Subcutaneous abdominal adipose tissue (tissue), 5 donors: ENCODE results near the gene TNFSF15.

Experiments
- H3K27ac ChIP-seq: one replicate; pipeline ENCODE4 v1.7.0; 2013; ENCODE audit warnings: low read depth, mild to moderate bottlenecking, inconsistent platforms, low read length, moderate library complexity
- H3K27me3 ChIP-seq, 5 donors: one replicate each; pipeline ENCODE4 v1.7.0; 2013; ENCODE audit warnings: low read length in 5 of 5, inconsistent platforms in 1 of 5; ENCODE audit not compliant: control insufficient read depth in 5 of 5, insufficient read depth in 4 of 5
- H3K36me3 ChIP-seq, 5 donors: one replicate each; pipeline ENCODE4 v1.7.0; 2013; ENCODE audit warnings: low read length in 5 of 5; ENCODE audit not compliant: control insufficient read depth in 5 of 5, insufficient read depth in 5 of 5
- H3K4me1 ChIP-seq, 5 donors: one replicate each; pipeline ENCODE4 v1.7.0; 2013; ENCODE audit warnings: low read length in 5 of 5, mild to moderate bottlenecking in 3 of 5, moderate library complexity in 1 of 5; ENCODE audit not compliant: control insufficient read depth in 5 of 5, insufficient read depth in 5 of 5
- H3K4me3 ChIP-seq, 5 donors: one replicate each; pipeline ENCODE4 v1.7.0; 2013; ENCODE audit warnings: low read length in 5 of 5, low read depth in 1 of 5
- H3K9ac ChIP-seq, 5 donors: one replicate each; pipeline ENCODE4 v1.7.0; 2013; ENCODE audit warnings: low read length in 5 of 5, mild to moderate bottlenecking in 4 of 5, moderate library complexity in 3 of 5
- H3K9me3 ChIP-seq, 5 donors: one replicate each; pipeline ENCODE4 v1.7.0; 2013; ENCODE audit warnings: low read length in 5 of 5; ENCODE audit not compliant: control insufficient read depth in 5 of 5
- donor health status: healthy.
- donor health status: healthy.
- donor health status: healthy.
- donor health status: healthy.
- donor health status: healthy.

The TNFSF15 gene

DNA sequence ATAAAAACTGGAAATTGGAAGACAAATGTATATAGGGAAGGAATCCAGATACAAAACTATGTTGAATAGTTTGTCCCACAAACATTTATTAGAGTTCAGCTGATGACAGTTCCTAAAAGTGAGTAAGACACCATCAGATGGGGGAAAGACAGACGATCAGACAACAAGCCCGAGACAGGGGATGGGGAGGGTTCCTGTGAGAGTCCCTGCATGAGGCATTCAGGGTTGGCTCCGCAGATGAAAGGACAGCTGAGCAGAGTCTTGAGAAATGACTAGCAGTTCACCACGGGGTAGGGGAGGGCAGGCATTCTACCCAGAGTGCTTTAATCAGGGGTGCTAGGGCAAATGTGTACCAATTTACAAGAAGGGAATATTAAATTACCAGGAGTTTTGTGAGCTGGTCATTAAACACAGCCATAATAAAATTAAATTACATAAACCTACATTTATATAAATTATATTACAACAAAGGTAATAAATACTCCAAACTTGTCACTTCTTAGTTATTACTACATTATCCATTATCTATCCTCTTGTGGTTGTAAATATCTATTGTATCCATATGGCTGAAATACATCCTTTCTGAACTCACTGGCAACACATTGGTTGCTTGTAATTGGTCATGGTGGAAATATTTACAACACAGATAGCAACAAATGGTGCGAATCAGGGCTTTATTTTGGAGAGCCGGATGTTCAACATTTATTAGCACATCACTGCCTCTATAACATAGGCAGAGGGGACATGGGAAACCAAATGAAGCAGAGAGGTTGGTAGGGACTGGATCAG, 27.8 kb downstream of the TNFSF15 start:
- H3K4me1 ChIP-seq = peaks cover 0 to 5% (median 0%) of the 10 kb centered on the region in 5 donors
- H3K9ac ChIP-seq = no peak overlapping the region
- H3K9me3 ChIP-seq = no peaks in the 10 kb centered on the region
- no peak overlapping the region for H3K4me3 ChIP-seq
- H3K27me3 ChIP-seq = no peaks in the 10 kb centered on the region
- H3K36me3 ChIP-seq = no peaks in the 10 kb centered on the region
- no peak overlapping the region for H3K27ac ChIP-seq

DNA sequence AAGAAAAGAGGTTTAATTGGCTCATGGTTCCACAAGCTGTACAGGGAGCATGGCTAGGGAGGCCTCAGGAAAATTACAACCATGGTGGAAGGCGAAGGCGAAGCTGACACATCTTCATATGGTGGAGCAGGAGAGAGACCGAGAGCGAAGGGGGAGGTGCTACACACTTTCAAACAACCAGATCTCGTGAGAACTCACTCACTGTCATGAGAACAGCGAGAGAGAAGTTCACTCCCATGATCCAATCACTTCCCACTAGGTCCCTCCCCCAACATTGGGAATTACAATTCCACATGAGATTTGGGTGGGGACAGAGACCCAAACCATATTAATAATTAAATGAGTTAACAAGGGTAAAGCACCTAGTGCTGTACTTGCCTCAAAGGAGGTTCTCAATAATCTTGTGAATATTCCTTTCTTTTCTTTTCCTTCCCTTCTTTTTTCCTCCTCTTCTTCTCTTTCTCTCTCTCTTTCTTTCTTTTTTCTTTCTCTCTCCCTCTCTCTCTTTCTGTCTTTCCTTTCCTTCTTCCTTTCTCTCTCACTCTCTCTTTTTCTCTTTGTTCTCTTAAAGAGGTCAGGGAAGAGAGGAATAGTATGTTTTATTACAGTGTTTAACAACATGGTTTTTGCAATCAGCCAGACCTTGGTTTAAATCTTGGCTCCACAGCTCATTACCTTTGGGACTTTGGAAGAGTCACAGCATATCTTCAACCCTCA, 29.0 kb downstream of the TNFSF15 start:
- no peaks in the 10 kb centered on the region for H3K9me3 ChIP-seq
- H3K36me3 ChIP-seq = no peaks in the 10 kb centered on the region
- H3K4me1 ChIP-seq = peaks cover 0 to 5% (median 0%) of the 10 kb centered on the region in 5 donors
- H3K27ac ChIP-seq = no peak overlapping the region
- H3K9ac ChIP-seq = no peak overlapping the region
- H3K27me3 ChIP-seq = no peaks in the 10 kb centered on the region
- H3K4me3 ChIP-seq = no peak overlapping the region

DNA sequence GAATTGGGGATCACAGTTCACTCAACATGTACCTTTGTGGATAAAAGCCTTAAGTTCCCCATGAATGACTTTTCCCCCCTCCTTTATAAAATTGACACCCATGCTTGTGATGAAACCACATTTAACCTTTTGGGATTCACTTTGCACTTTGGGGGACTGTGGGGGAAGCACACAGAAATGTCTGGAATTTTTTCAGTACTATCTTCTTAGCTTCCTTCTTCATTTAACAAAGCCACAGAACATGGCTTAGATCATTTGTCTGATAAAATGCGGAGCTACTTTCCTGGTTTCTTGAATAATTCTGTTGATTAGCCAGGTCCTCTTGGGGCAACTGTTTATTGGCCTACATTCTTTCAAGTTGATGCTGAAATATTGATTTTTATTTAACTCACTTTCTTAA, 29.9 kb downstream of the TNFSF15 start:
- H3K9me3 ChIP-seq = no peaks in the 10 kb centered on the region
- no peak overlapping the region for H3K4me3 ChIP-seq
- H3K9ac ChIP-seq = no peak overlapping the region
- H3K27me3 ChIP-seq = no peaks in the 10 kb centered on the region
- H3K4me1 ChIP-seq = peaks cover 0 to 5% (median 0%) of the 10 kb centered on the region in 5 donors
- H3K27ac ChIP-seq = no peak overlapping the region
- H3K36me3 ChIP-seq = no peaks in the 10 kb centered on the region

DNA sequence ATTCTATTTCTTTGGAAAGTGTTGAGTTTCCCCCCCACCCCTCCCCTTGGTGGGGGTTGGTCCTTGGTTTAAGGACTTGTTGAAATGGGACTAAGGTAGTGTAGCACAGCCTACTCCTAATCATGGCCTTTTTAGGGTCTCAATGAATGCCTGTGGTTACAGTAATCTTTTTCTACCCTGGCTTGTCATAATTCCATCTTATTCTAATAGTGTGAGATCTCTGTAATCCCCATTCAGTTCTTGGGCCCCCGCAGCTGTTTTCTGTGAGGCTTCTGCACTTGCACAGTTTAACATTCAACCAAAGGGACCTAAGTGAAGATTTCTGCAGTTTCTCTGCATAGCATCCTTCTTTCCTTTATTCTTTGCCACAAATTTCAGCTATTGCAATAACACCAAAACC, 30.7 kb downstream of the TNFSF15 start:
- Histone ChIP-seq H3K4me1 (peaks cover 0 to 5% (median 0%) of the 10 kb centered on the region in 5 donors), H3K9ac (no peak overlapping the region), H3K36me3 (no peaks in the 10 kb centered on the region), H3K9me3 (no peaks in the 10 kb centered on the region), H3K27me3 (no peaks in the 10 kb centered on the region), H3K4me3 (no peak overlapping the region), H3K27ac (no peak overlapping the region)

DNA sequence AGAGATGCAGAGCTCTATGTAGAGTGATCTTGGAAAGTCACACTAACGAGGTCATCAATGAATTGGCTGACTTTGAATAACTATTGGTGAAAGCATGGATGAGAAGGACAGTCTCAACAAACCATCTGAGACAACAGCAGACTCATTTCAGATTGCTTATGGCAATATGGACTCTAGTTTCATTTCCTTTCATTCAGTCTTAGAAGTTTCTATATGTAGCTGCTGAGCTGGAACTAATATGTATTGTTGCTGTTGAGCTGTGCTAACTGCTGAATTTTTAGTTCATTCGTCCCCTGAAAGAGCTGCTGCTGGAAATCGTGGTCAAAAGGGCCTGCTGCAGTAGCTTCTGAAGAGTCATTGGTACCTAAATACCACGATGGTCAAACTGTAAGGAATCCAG, 31.3 kb downstream of the TNFSF15 start:
- H3K9ac ChIP-seq = no peak overlapping the region
- H3K27ac ChIP-seq = no peak overlapping the region
- H3K9me3 ChIP-seq = no peaks in the 10 kb centered on the region
- peaks cover 0 to 4% (median 0%) of the 10 kb centered on the region in 5 donors for H3K4me1 ChIP-seq
- H3K27me3 ChIP-seq = no peaks in the 10 kb centered on the region
- no peaks in the 10 kb centered on the region for H3K36me3 ChIP-seq
- no peak overlapping the region for H3K4me3 ChIP-seq

DNA sequence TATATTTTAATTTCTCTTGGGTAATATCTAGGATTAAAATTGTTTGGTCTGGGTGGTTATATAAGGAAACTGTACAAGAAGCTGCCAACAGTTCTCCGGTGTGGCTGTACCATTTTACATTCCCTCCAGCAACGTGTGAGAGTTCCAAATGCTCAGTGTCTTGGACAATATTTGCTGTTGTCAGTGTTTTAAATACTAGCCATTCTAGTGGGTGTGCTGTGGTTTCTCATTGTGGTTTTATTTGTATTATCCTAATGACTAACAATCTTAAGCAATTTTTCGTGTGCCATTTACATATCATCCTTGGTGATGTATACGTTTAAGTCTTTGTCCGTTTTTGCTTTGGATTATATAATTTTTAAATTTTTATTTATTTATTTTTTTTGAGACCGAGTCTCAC, 34.0 kb downstream of the TNFSF15 start:
- H3K4me3 ChIP-seq = no peak overlapping the region
- H3K36me3 ChIP-seq = no peaks in the 10 kb centered on the region
- no peak overlapping the region for H3K27ac ChIP-seq
- no peaks in the 10 kb centered on the region for H3K27me3 ChIP-seq
- H3K9me3 ChIP-seq = no peaks in the 10 kb centered on the region
- no peak overlapping the region for H3K9ac ChIP-seq
- H3K4me1 ChIP-seq = no peaks in the 10 kb centered on the region

DNA sequence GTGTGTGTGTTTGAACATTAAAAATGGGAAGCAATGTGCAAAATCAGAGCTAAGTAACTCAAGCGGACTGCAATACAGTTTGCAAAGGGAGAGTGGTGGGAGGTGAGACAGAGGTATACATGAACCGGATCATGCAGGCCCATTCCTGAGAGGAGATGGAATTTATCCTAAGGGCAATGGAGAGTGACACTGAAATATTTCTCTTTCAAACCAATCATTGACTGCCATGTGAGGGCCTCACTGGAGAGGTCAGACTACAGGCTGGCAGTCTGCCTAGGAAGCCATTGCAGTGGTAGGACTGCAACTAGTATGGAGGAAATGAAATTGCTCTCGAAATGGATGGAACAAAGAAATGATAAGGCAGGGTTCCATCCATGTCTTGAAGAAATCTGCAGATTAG, 34.8 kb downstream of the TNFSF15 start:
- no peaks in the 10 kb centered on the region for H3K36me3 ChIP-seq
- H3K4me3 ChIP-seq = no peak overlapping the region
- H3K27ac ChIP-seq = no peak overlapping the region
- no peaks in the 10 kb centered on the region for H3K27me3 ChIP-seq
- no peaks in the 10 kb centered on the region for H3K4me1 ChIP-seq
- H3K9me3 ChIP-seq = no peaks in the 10 kb centered on the region
- no peak overlapping the region for H3K9ac ChIP-seq

DNA sequence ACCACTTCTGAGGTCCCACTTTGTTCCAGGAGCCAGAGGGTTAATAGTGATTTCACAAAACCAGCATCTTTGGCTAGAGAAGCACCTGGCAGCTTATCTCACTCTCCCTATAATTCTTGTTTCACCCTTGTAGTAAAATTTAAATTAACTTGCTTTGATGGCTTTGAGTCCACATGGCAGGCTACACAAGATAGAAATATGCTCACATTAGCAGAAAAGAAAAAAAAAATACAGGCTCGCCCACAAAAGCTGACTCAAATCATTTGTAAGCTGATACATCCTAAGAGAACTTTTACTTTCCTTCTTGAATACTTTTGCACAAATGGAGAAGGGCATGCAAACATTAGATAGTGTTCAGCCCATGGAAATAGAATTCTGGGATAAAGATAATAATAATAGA, 36.2 kb downstream of the TNFSF15 start:
- Histone ChIP-seq H3K36me3 (no peaks in the 10 kb centered on the region), H3K4me3 (no peak overlapping the region), H3K27me3 (no peaks in the 10 kb centered on the region), H3K9ac (no peak overlapping the region), H3K27ac (no peak overlapping the region), H3K9me3 (no peaks in the 10 kb centered on the region), H3K4me1 (no peaks in the 10 kb centered on the region)

DNA sequence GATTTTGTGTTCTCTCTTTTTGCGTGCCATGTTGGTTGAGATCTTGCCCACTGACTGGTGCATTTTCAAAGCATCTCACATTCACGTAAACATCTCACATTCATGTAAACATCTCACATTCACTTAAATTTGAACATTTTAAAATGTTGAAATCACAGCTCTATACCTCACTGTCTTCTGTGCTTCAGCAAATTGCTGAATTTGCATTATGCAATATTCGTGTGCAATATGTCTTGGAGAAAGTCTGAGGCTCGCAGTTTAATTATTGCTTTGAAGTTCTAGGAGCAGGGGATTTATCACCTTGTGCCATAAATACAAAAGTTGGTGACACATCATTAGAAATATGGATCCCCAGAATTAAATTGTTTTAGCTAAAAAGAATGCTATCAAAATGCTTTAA, 42.6 kb downstream of the TNFSF15 start:
- Histone ChIP-seq H3K27ac (no peak overlapping the region), H3K9ac (no peak overlapping the region), H3K4me1 (no peaks in the 10 kb centered on the region), H3K27me3 (no peaks in the 10 kb centered on the region), H3K36me3 (no peaks in the 10 kb centered on the region), H3K9me3 (peaks cover 0 to 4% (median 0%) of the 10 kb centered on the region in 5 donors), H3K4me3 (no peak overlapping the region)

DNA sequence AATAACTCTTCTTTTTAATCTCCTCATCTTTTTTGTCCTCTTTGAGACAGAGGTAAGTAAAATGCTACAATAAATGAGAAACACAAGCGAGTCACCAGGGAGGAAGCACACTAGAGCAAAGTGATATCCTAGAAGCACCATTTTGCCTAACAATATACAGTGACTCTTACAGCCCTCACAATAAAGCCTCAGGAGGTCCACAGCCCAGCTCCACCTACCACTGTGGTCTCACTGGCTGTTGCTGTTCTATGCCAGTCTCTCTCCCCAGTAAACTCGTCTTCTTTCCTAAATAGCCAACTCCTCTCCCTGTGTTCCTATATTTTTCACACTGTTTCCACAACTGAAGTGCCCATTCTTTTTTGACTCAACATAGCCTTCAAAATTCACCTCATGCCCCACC, 44.3 kb downstream of the TNFSF15 start:
- Histone ChIP-seq H3K27ac (no peak overlapping the region), H3K4me1 (no peaks in the 10 kb centered on the region), H3K36me3 (no peaks in the 10 kb centered on the region), H3K9me3 (peaks cover 0 to 4% (median 0%) of the 10 kb centered on the region in 5 donors), H3K9ac (no peak overlapping the region), H3K27me3 (no peaks in the 10 kb centered on the region), H3K4me3 (no peak overlapping the region)
